Natural killer cell (primary cell): Measurements from ENCODE around the gene PRRX2. TPM values are rescaled to one million over a fixed set of nuclear protein-coding genes. Genes with fewer than 3 reads are reported as not detected.

ENCODE experiments used
- ATAC-seq, 3 donors: fragments of 150-1000 bp in 2 of 3; fragments of 200-7000 bp in 1 of 3; cut with Tn5 transposase; 1 replicate in 1 of 3; 2 replicates in 2 of 3; pipeline ENCODE4 v1.10.0; 2021; ENCODE audit warnings: mild to moderate bottlenecking in 2 of 3, moderate library complexity in 2 of 3
- DNase-seq, 2 donors: peaks; one replicate each; pipeline versions ENCODE4 v3.0.0 to v3.0.0-alpha.2; 2013 to 2021; ENCODE audit warnings: mixed read lengths in 1 of 2
- H3K27ac ChIP-seq: one replicate; pipeline ENCODE4 v1.5.1; 2013; ENCODE audit warnings: mild to moderate bottlenecking, low read length
- H3K27me3 ChIP-seq: one replicate; pipeline ENCODE4 v1.6.1; 2013; ENCODE audit warnings: low read length; ENCODE audit not compliant: control insufficient read depth, insufficient read depth
- H3K36me3 ChIP-seq: one replicate; pipeline ENCODE4 v1.6.1; 2013; ENCODE audit warnings: low read length; ENCODE audit not compliant: control insufficient read depth, insufficient read depth
- H3K4me1 ChIP-seq: one replicate; pipeline ENCODE4 v1.6.1; 2013; ENCODE audit warnings: low read length; ENCODE audit not compliant: control insufficient read depth, insufficient read depth
- H3K4me3 ChIP-seq: one replicate; pipeline ENCODE4 v1.5.1; 2013; ENCODE audit warnings: low read length
- H3K9me3 ChIP-seq: one replicate; pipeline ENCODE4 v1.6.1; 2013; ENCODE audit warnings: low read length; ENCODE audit not compliant: control insufficient read depth, insufficient read depth
- H3K27ac Mint-ChIP-seq, 2 donors: one replicate each; pipeline ENCODE4 v1.8.0; 2022; ENCODE audit warnings: mild to moderate bottlenecking in 2 of 2, mixed read lengths in 2 of 2, moderate library complexity in 1 of 2
- H3K27me3 Mint-ChIP-seq, 2 donors: one replicate each; pipeline ENCODE4 v1.8.0; 2022; ENCODE audit warnings: low read depth in 2 of 2, mixed read lengths in 2 of 2
- H3K36me3 Mint-ChIP-seq: one replicate; pipeline ENCODE4 v1.8.0; 2022; ENCODE audit warnings: mixed read lengths
- H3K4me1 Mint-ChIP-seq, 2 donors: one replicate each; pipeline ENCODE4 v1.8.0; 2022; ENCODE audit warnings: mixed read lengths in 2 of 2
- H3K4me3 Mint-ChIP-seq: one replicate; pipeline ENCODE4 v1.8.0; 2022; ENCODE audit warnings: mild to moderate bottlenecking, moderate library complexity, mixed read lengths
- H3K9me3 Mint-ChIP-seq, 2 donors: one replicate each; pipeline ENCODE4 v1.8.0; 2022; ENCODE audit warnings: mixed read lengths in 2 of 2
- CTCF ChIP-seq: fragments of 200-600 bp; IDR thresholded peaks from one replicate; pipeline ENCODE4 v1.8.0; 2022; ENCODE audit warnings: antibody characterized with exemption
- WGBS: methylation state at CpG from one replicate; pipeline ENCODE4 v1.1.7; 2013; ENCODE audit warnings: missing lambda C conversion rate; ENCODE audit not compliant: insufficient coverage; 5-methylcytosine and 5-hydroxymethylcytosine counted together
- intact Hi-C: fragments of 100-400 bp; cut with micrococcal nuclease; formaldehyde crosslinking; loops from one replicate; pipeline ENCODE4 v1.14.2; 2022
- total RNA-seq, 4 donors: library from RNA; stranded (reverse); fragments of 120-200 nt in 1 of 4; gene quantifications; one replicate each; pipeline versions ENCODE4 v1.2.3 to v1.2.4, GENCODE V29; 2013 to 2022

Gene PRRX2
- total RNA-seq, 3 donors from 2014 or later (not counting 1 experiment from before 2014, with no cell fraction given): not detected

GRCh38 chr9:129653823-129654553 is 11.5 kb upstream of the PRRX2 start:
- Histone ChIP-seq H3K4me1 (no peaks in the 10 kb centered on the region), H3K9me3 (no peaks in the 10 kb centered on the region), H3K4me3 (no peak overlapping the region), H3K27me3 (no peaks in the 10 kb centered on the region), H3K27ac (no peak overlapping the region), H3K36me3 (no peaks in the 10 kb centered on the region)
- Mint-ChIP-seq H3K27ac (no peak overlapping the region), H3K4me1 (no peaks in the 10 kb centered on the region), H3K9me3 (no peaks in the 10 kb centered on the region), H3K36me3 (no peaks in the 10 kb centered on the region), H3K4me3 (no peak overlapping the region), H3K27me3 (peaks cover 2 to 9% of the 10 kb centered on the region in 2 donors)
- no peak for TF ChIP-seq CTCF
- ATAC-seq (no peak), DNase-seq (no peak)
- intact Hi-C loops: no loop called here
- 71% methylated on average over 16 of the region's 19 CpGs for WGBS

GRCh38 chr9:129654554-129655040 is 10.8 kb upstream of the PRRX2 start:
- Histone ChIP-seq H3K4me3 (no peak overlapping the region), H3K9me3 (no peaks in the 10 kb centered on the region), H3K27me3 (no peaks in the 10 kb centered on the region), H3K4me1 (no peaks in the 10 kb centered on the region), H3K36me3 (no peaks in the 10 kb centered on the region), H3K27ac (no peak overlapping the region)
- Mint-ChIP-seq H3K4me3 (no peak overlapping the region), H3K27ac (no peak overlapping the region), H3K9me3 (no peaks in the 10 kb centered on the region), H3K36me3 (no peaks in the 10 kb centered on the region), H3K27me3 (peaks cover 2 to 9% of the 10 kb centered on the region in 2 donors), H3K4me1 (no peaks in the 10 kb centered on the region)
- WGBS: 73% methylated on average over 17 of the region's 20 CpGs
- ATAC-seq (no peak), DNase-seq (no peak)
- intact Hi-C loops: no loop called here
- TF ChIP-seq CTCF: no peak

- H3K36me3 Mint-ChIP-seq: no peaks in the 10 kb centered on the region
- 96% methylated on average over 7 of the region's 7 CpGs for WGBS
Measured at GRCh38 chr9:129655154-129655553, 10.3 kb upstream of the PRRX2 start.

More at GRCh38 chr9:129655154-129655553, 10.3 kb upstream of the PRRX2 start:
- Histone ChIP-seq H3K4me3 (no peak overlapping the region), H3K27ac (no peak overlapping the region), H3K4me1 (no peaks in the 10 kb centered on the region), H3K27me3 (no peaks in the 10 kb centered on the region), H3K9me3 (no peaks in the 10 kb centered on the region), H3K36me3 (no peaks in the 10 kb centered on the region)
- DNase-seq (no peak), ATAC-seq (no peak)
- no peak for TF ChIP-seq CTCF
- intact Hi-C loops: no loop called here
- Mint-ChIP-seq H3K27me3 (peaks cover 4 to 9% of the 10 kb centered on the region in 2 donors), H3K27ac (no peak overlapping the region), H3K9me3 (no peaks in the 10 kb centered on the region), H3K4me3 (no peak overlapping the region), H3K4me1 (no peaks in the 10 kb centered on the region)
